Retinal pigment epithelial cell (primary cell): ENCODE measurements around the gene HSPA8.

Source experiments
- DNase-seq: peaks from one replicate; pipeline ENCODE4 v3.0.0-alpha.2; 2010; ENCODE audit warnings: low read depth
- H3K4me3 ChIP-seq: 2 replicates; pipeline ENCODE4 v1.5.1; 2011; ENCODE audit warnings: mild to moderate bottlenecking, low read length, control low read depth, moderate library complexity
- CTCF ChIP-seq: conservative IDR thresholded peaks from 2 replicates; pipeline ENCODE4 v1.5.1; 2011; ENCODE audit warnings: low read depth, low read length, control low read depth, inconsistent platforms

HSPA8 gene

DNA sequence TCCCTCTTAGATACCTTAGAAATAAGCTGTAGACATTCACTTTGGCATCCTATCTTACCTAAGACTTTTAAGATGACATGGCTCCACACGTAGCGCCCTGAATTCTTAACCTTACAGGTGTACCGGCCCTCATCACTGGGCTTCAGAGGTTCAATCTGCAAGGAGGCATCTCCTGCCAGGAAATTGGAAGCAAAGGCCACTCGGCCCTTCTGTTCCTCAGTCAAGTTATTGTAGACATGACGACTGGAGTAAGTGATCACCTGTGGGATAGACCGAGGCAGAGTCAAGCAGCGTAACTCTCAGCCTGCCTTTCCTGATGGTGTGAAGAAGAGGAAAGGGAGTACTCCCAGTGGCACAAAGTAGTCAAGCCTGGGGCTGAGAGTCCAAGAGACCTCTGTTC, 22.5 kb upstream of the HSPA8 start:
- no peak for TF ChIP-seq CTCF
- no peak for DNase-seq
- no peak overlapping the region for H3K4me3 ChIP-seq

GRCh38 chr11:123083623-123084029, 21.7 kb upstream of the HSPA8 start:
- TF ChIP-seq CTCF = no peak
- H3K4me3 ChIP-seq = no peak overlapping the region
- DNase-seq = peak; percentile 83

- DNase-seq = no peak
- H3K4me3 ChIP-seq = no peak overlapping the region
- no peak for TF ChIP-seq CTCF
These were observed 21.0 kb upstream of the HSPA8 start for GRCh38 chr11:123082977-123083376.

DNA sequence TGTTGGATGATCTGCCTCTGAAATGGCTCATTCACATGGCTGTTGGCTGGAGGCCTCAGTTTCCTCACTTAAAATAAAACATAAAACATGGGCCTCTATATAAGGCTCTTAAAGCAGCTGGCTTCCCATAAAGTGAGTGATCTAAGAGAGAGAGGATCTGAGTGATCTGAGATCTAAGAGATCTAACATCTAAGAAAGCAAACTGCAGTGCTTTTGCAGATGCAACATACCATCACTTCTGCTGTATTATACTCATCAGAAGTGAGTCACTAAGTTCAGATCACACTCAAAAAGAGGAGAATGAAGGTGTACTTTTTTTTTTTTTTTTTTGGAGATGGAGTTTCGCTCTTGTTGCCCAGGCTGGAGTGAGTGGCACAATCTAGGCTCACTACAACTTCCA, 18.1 kb upstream of the HSPA8 start:
- no peak overlapping the region for H3K4me3 ChIP-seq
- DNase-seq = no peak
- TF ChIP-seq CTCF = no peak

DNA sequence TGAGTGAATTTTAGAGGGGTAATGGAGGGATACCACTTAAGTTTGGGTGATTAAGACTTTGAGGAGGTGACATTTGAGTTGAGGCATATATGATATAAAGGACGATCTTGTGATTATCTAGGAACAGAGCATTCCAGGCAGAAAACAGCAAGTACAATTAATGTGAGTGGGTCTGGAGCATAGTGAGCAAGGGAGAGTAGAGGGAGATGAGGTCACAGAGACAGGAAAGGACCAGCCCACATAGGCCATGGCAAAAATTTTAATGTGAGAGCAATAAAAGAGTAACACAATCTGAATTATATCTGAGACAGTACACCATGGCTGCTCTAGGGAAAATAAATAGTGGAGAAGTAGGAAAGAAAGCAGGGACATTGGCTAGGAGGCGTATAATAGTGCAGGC, 14.5 kb upstream of the HSPA8 start:
- H3K4me3 ChIP-seq = no peak overlapping the region
- DNase-seq = no peak
- TF ChIP-seq CTCF = no peak

GRCh38 chr11:123073343-123074057, 11.6 kb upstream of the HSPA8 start:
- H3K4me3 ChIP-seq = no peak overlapping the region
- no peak for DNase-seq
- TF ChIP-seq CTCF = no peak

DNA sequence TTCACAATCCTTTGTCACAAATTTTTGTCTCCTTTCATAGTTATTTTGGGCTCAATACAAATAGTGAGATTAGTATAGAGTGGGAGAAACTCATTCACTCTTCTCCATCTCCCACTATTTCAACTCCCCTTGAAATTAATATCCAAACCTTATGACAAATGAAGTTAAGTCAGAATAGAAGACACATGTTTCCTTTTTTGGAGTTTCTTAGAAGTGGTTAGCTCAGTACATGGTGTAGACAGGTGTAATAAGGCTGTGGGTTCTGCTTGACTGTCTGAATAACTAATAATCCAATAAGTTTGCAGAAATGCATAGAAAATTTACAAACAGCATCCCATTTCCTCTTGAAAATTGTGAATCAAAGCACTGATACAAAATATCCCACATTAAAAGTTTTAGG, 10.8 kb upstream of the HSPA8 start:
- no peak for TF ChIP-seq CTCF
- no peak overlapping the region for H3K4me3 ChIP-seq
- no peak for DNase-seq
